Adrenal gland (tissue), 5 donors: ENCODE data around the gene CDK14.

Source experiments
- POLR2A ChIP-seq, 2 donors: fragments of 450-650 bp; IDR thresholded peaks; one replicate each; pipeline ENCODE4 v1.6.1; 2017; ENCODE audit warnings: antibody characterized with exemption in 2 of 2, mild to moderate bottlenecking in 2 of 2, moderate library complexity in 1 of 2
- TF ChIP-seq, protein P1 (sequence below), 6 experiments: fragments of 450-650 bp in 4 of 6; fragments of 200-600 bp in 2 of 6; sonication (generic) in 1 of 6; IDR thresholded peaks; 1 replicate in 5 of 6; 2 replicates in 1 of 6; pipeline versions ENCODE4 v1.5.1 to v1.8.0; 2016 to 2021; ENCODE audit warnings: antibody characterized with exemption in 6 of 6, mild to moderate bottlenecking in 2 of 6, moderate library complexity in 1 of 6
- donor health status: DM: no; HTN: no; CAD: no.

DNA sequence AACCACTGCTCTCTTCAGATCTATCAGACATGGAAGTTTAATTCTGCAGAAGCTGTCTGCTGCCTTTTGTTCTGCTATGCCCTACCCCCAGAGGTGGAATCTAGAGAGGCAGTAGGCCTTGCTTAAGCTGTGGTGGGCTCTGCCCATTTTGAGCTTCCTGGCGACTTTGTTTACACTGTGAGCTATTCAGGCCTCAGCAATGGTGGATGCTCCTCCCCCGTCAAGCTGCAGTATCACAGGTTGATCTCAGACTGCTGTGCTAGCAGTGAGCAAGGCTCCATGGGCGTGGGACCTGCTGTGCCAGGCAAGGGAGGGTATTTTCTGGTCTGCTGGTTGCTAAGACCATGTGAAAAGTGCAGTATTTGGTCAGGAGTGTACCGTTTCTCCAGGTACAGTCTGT, 45.1 kb upstream of the CDK14 start:
- TF ChIP-seq, protein P1, sequence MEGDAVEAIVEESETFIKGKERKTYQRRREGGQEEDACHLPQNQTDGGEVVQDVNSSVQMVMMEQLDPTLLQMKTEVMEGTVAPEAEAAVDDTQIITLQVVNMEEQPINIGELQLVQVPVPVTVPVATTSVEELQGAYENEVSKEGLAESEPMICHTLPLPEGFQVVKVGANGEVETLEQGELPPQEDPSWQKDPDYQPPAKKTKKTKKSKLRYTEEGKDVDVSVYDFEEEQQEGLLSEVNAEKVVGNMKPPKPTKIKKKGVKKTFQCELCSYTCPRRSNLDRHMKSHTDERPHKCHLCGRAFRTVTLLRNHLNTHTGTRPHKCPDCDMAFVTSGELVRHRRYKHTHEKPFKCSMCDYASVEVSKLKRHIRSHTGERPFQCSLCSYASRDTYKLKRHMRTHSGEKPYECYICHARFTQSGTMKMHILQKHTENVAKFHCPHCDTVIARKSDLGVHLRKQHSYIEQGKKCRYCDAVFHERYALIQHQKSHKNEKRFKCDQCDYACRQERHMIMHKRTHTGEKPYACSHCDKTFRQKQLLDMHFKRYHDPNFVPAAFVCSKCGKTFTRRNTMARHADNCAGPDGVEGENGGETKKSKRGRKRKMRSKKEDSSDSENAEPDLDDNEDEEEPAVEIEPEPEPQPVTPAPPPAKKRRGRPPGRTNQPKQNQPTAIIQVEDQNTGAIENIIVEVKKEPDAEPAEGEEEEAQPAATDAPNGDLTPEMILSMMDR (IDR thresholded peaks at IDR 0.05): no peak
- no peak for TF ChIP-seq POLR2A (IDR thresholded peaks at IDR 0.05)
